ENCODE results near the gene CCDC40. TPM values are rescaled to one million over a fixed set of nuclear protein-coding genes. Genes with fewer than 3 reads are reported as not detected.

CCDC40 gene
- total and polyA plus RNA-seq, 10 donors = 0.30 to 8.3 (median 2.3) TPM

DNA sequence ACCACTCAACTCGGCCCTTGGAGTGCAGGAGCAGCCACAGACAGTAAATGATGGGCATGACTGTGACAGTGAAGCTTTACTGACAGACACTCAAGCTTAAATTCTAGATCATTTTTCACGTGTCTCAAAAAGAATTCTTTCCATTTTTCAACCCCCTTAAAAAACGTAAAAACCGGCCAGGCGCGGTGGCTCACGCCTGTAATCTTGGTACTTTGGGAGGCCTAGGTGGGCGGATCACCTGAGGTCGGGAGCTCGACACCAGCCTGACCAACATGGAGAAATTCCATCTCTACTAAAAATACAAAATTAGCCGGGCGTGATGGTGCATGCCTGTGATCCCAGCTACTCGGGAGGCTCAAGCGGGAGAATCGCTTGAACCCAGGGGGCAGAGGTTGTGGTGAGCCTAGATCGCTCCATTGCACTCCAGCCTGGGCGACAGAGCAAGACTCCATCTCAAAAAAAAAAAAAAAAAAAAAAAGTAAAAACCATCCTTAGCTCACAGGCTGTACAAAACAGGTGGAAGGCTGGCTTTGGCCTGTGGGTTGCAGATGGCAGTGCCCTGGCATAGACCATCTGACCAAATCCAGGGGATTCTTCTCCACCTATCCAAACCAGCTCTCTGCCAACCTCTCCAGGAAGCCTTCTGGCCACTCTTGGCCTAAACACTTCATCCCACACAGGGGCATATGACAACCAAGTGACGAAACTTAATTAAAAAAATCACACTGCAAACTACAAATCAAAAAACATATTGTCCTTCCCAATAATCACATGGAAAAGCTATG lies 19.0 kb upstream of the CCDC40 start:
- H3K9me3 ChIP-seq = peaks cover 0 to 5% (median 0%) of the 10 kb centered on the region in 8 donors
- H3K4me3 ChIP-seq = no peak overlapping the region
- H3K27me3 ChIP-seq (replicated peaks in 1 of 7) = no peaks in the 10 kb centered on the region
- no peak overlapping the region for H3K27ac ChIP-seq
- no peaks in the 10 kb centered on the region for H3K4me1 ChIP-seq
- no peak for DNase-seq
- intact Hi-C loops (cut with DNase I; ENCODE audit: low total_unique reads) = no loop called here
- 90 to 94% (median 93%) methylated on average over 18 of the region's 18 CpGs for WGBS, 5 donors
- TF ChIP-seq POLR2AphosphoS5 (IDR thresholded peaks at IDR 0.05) (no peak), POLR2A (IDR thresholded peaks at IDR 0.05) (no peak)
- TF ChIP-seq, protein P1, sequence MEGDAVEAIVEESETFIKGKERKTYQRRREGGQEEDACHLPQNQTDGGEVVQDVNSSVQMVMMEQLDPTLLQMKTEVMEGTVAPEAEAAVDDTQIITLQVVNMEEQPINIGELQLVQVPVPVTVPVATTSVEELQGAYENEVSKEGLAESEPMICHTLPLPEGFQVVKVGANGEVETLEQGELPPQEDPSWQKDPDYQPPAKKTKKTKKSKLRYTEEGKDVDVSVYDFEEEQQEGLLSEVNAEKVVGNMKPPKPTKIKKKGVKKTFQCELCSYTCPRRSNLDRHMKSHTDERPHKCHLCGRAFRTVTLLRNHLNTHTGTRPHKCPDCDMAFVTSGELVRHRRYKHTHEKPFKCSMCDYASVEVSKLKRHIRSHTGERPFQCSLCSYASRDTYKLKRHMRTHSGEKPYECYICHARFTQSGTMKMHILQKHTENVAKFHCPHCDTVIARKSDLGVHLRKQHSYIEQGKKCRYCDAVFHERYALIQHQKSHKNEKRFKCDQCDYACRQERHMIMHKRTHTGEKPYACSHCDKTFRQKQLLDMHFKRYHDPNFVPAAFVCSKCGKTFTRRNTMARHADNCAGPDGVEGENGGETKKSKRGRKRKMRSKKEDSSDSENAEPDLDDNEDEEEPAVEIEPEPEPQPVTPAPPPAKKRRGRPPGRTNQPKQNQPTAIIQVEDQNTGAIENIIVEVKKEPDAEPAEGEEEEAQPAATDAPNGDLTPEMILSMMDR (IDR thresholded peaks at IDR 0.05 in 8 of 11, conservative IDR thresholded peaks at IDR 0.05 in 3 of 11) = no peak
- peaks cover 0 to 11% (median 4%) of the 10 kb centered on the region in 6 donors for H3K36me3 ChIP-seq

DNA sequence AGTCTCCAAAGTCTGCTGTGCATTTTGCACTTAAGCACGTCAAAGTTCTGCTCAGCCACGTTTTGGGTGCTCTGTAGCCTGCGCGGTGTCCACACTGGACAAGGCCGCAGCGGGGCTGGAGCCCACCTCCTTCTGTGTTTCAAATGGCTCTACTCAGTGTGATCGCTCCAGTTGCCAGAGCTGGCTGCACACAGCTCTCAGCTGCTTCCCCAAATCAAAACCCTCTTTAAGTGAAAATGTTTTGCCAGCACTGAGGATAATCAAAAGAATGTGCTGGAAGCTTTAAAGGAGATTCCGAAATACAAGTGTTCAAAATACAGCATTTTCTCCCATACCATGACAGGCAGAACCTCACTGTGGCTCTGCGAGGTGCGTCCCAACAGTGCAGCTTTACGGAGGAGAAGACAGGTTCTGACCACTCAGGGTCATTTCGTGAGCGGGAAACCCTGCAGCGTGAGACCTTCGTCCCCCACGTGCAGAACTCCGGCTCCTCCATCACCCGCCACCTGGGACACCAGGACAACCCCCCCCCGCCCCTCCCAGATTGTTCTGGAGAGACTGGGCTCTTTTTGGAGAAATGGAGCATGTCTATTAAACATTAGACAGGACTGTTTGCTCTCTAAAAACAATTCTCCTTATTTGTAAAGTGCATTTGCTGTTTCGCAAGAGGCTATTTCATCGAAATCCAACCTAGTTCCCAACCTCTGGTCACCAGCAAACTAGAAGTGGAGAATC lies 17.4 kb upstream of the CCDC40 start:
- Histone ChIP-seq H3K27me3 (replicated peaks in 1 of 7) (no peaks in the 10 kb centered on the region), H3K36me3 (no peaks in the 10 kb centered on the region), H3K9me3 (peaks cover 0 to 5% (median 0%) of the 10 kb centered on the region in 8 donors), H3K4me3 (no peak overlapping the region), H3K27ac (no peak overlapping the region), H3K4me1 (no peaks in the 10 kb centered on the region)
- intact Hi-C loops (cut with DNase I; ENCODE audit: low total_unique reads) = no loop called here
- TF ChIP-seq, protein P1 (IDR thresholded peaks at IDR 0.05 in 8 of 11, conservative IDR thresholded peaks at IDR 0.05 in 3 of 11) = no peak
- TF ChIP-seq POLR2A (IDR thresholded peaks at IDR 0.05) (no peak), POLR2AphosphoS5 (IDR thresholded peaks at IDR 0.05) (no peak)
- WGBS, 5 donors = 87 to 95% (median 88%) methylated on average over 21 of the region's 21 CpGs
- no peak for DNase-seq

DNA sequence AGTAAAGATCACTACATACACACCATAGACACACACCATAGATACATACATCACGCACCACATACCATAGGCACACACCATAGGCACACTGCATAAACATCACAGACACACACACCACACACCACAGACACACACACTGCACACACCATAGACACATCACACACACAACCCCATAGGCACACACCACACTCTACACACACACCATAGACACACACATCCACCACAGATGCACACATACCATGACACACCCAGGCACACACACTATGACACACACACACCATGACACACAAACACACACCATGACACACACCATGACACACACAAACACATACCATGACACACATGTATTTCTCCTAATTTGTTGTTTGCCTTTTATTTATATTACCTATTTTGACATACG lies 14.8 kb upstream of the CCDC40 start:
- intact Hi-C loops (cut with DNase I; ENCODE audit: low total_unique reads) = no loop called here
- no peaks in the 10 kb centered on the region for H3K9me3 ChIP-seq

More for the DNA sequence above, 14.8 kb upstream of the CCDC40 start:
- DNase-seq = no peak
- H3K36me3 ChIP-seq = no peaks in the 10 kb centered on the region
- no peak overlapping the region for H3K27ac ChIP-seq
- H3K4me1 ChIP-seq = no peaks in the 10 kb centered on the region
- 90 to 94% (median 93%) methylated on average over 2 of the region's 2 CpGs for WGBS, 5 donors
- no peak for TF ChIP-seq POLR2AphosphoS5 (IDR thresholded peaks at IDR 0.05)
- TF ChIP-seq, protein P1 (IDR thresholded peaks at IDR 0.05 in 8 of 11, conservative IDR thresholded peaks at IDR 0.05 in 3 of 11) = no peak
- no peak for TF ChIP-seq POLR2A (IDR thresholded peaks at IDR 0.05)
- no peaks in the 10 kb centered on the region for H3K27me3 ChIP-seq (replicated peaks in 1 of 7)
- H3K4me3 ChIP-seq = no peak overlapping the region

Data from spleen (tissue), 11 donors.